Uterus (tissue), 4 donors: ENCODE measurements around the gene NEK10. TPM values are rescaled to one million over a fixed set of nuclear protein-coding genes. Genes with fewer than 3 reads are reported as not detected.
"Not testable (repeated sequence)": the region's sequence is repeated elsewhere in the genome, so short reads cannot be mapped to it uniquely, and the experiment has no call there.

Source experiments
- DNase-seq, 2 donors: peaks; one replicate each; pipeline ENCODE4 v3.0.0-alpha.2; 2019 to 2020
- H3K27ac ChIP-seq, 2 donors: fragments of 200-600 bp; sonication (generic); 1 replicate in 1 of 2; 2 replicates in 1 of 2; pipeline ENCODE4 v1.5.1; 2016 to 2018
- H3K27me3 ChIP-seq, 2 donors: fragments of 200-600 bp; sonication (generic); one replicate each; pipeline ENCODE4 v1.5.1; 2018 to 2019; ENCODE audit warnings: control low read depth in 1 of 2
- H3K36me3 ChIP-seq, 2 donors: fragments of 200-600 bp; sonication (generic); one replicate each; pipeline ENCODE4 v1.5.1; 2019; ENCODE audit warnings: control low read depth in 1 of 2
- H3K4me1 ChIP-seq, 2 donors: fragments of 200-600 bp; sonication (generic); one replicate each; pipeline ENCODE4 v1.5.1; 2018 to 2019; ENCODE audit warnings: control low read depth in 1 of 2
- H3K4me3 ChIP-seq, 2 donors: fragments of 200-600 bp; sonication (generic); 1 replicate in 1 of 2; 2 replicates in 1 of 2; pipeline ENCODE4 v1.5.1; 2018 to 2019; ENCODE audit warnings: mild to moderate bottlenecking in 1 of 2
- H3K9me3 ChIP-seq, 2 donors: fragments of 200-600 bp; sonication (generic); one replicate each; pipeline ENCODE4 v1.5.1; 2019; ENCODE audit warnings: control low read depth in 1 of 2
- POLR2A ChIP-seq, 2 donors: fragments of 450-650 bp; IDR thresholded peaks; one replicate each; pipeline ENCODE4 v1.6.1; 2016; ENCODE audit warnings: antibody characterized with exemption in 2 of 2, mild to moderate bottlenecking in 1 of 2, moderate library complexity in 1 of 2
- intact Hi-C: fragments of 100-400 bp; cut with DNase I; formaldehyde crosslinking; loops from one replicate; pipeline ENCODE4 v1.15.1; 2023; ENCODE audit warnings: low total_unique reads
- total RNA-seq, 4 donors: library from RNA; depleted of rRNA in 3 of 4; stranded (reverse); fragments of >200 nt in 3 of 4; gene quantifications; one replicate each; pipeline versions ENCODE4 v1.1.0 to v1.2.4, GENCODE V29; 2014 to 2023
- TF ChIP-seq, protein P1 (sequence below), 4 experiments: fragments of 200-600 bp in 2 of 4; fragments of 450-650 bp in 2 of 4; sonication (generic) in 2 of 4; IDR thresholded peaks; one replicate each; pipeline ENCODE4 v1.5.1; 2016 to 2019; ENCODE audit warnings: antibody characterized with exemption in 4 of 4, mild to moderate bottlenecking in 2 of 4, moderate library complexity in 1 of 4
- donor health status: DM: yes; HTN: yes; CAD: no.

NEK10 gene
- total RNA-seq, 4 donors from 2014 or later, result under 0.01 to 8.3 (median 0.83) TPM

- intact Hi-C loops, result no loop called here
- no peaks in the 10 kb centered on the region for H3K36me3 ChIP-seq
- H3K4me3 ChIP-seq, result no peak overlapping the region
- H3K4me1 ChIP-seq, result no peaks in the 10 kb centered on the region
- no peaks in the 10 kb centered on the region for H3K9me3 ChIP-seq
- H3K27ac ChIP-seq, result no peak overlapping the region
- TF ChIP-seq, protein P1, sequence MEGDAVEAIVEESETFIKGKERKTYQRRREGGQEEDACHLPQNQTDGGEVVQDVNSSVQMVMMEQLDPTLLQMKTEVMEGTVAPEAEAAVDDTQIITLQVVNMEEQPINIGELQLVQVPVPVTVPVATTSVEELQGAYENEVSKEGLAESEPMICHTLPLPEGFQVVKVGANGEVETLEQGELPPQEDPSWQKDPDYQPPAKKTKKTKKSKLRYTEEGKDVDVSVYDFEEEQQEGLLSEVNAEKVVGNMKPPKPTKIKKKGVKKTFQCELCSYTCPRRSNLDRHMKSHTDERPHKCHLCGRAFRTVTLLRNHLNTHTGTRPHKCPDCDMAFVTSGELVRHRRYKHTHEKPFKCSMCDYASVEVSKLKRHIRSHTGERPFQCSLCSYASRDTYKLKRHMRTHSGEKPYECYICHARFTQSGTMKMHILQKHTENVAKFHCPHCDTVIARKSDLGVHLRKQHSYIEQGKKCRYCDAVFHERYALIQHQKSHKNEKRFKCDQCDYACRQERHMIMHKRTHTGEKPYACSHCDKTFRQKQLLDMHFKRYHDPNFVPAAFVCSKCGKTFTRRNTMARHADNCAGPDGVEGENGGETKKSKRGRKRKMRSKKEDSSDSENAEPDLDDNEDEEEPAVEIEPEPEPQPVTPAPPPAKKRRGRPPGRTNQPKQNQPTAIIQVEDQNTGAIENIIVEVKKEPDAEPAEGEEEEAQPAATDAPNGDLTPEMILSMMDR (IDR thresholded peaks at IDR 0.05), result no peak
- TF ChIP-seq POLR2A (IDR thresholded peaks at IDR 0.05), result no peak
- no peaks in the 10 kb centered on the region for H3K27me3 ChIP-seq
- DNase-seq, result no peak
Observed at GRCh38 chr3:27344192-27344591, 25.0 kb downstream of the NEK10 start.

DNA sequence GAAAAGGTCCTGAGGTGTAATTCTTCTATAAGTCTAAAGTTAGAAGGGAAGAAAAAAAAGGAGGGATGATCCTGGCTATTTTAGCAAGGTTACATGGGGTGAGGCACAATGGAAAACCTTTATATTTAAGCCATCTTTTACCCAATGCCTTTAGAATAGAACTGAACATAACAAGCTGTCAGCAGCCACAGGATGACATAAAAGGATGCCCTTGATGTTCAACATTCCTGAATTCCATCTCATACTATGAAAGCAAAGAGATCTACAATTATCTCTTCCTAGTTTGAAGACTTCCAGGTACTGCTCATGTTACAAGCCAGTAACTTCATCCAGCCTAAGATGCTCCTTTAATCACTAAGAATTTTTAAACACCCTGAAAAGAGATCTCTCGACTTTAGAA is 26.9 kb downstream of the NEK10 start:
- DNase-seq, result no peak
- TF ChIP-seq, protein P1 (IDR thresholded peaks at IDR 0.05), result no peak
- no peak for TF ChIP-seq POLR2A (IDR thresholded peaks at IDR 0.05)
- Histone ChIP-seq H3K4me3 (no peak overlapping the region), H3K9me3 (no peaks in the 10 kb centered on the region), H3K4me1 (no peaks in the 10 kb centered on the region), H3K27me3 (no peaks in the 10 kb centered on the region), H3K27ac (no peak overlapping the region), H3K36me3 (no peaks in the 10 kb centered on the region)
- intact Hi-C loops, result no loop called here

- Histone ChIP-seq H3K36me3 (no peaks in the 10 kb centered on the region), H3K27ac (no peak overlapping the region), H3K9me3 (no peaks in the 10 kb centered on the region), H3K4me3 (no peak overlapping the region), H3K27me3 (no peaks in the 10 kb centered on the region), H3K4me1 (no peaks in the 10 kb centered on the region)
- no peak for TF ChIP-seq POLR2A (IDR thresholded peaks at IDR 0.05)
- TF ChIP-seq, protein P1 (IDR thresholded peaks at IDR 0.05), result no peak
- intact Hi-C loops, result no loop called here
- DNase-seq, result no peak
Observed at GRCh38 chr3:27340534-27340933, 28.6 kb downstream of the NEK10 start.

DNA sequence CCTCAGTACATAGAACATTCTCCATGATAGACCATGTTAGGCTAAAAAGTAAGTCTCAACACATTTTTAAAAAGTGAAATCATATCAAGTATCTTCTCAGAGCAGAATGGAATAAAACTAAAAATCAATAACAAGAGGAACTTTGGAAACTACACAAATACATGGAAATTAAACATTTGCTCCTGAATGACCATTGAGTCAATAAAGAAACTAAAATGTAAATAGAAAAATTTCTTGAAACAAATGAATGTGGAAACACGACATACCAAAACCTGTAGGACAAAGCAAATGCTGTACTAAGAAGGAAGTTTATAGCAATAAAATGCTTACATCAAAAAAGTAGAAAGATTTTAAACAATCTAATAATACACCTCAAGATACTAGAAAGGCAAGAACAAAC is 33.6 kb downstream of the NEK10 start:
- Histone ChIP-seq H3K4me1 (no peaks in the 10 kb centered on the region), H3K27ac (no peak overlapping the region), H3K9me3 (no peaks in the 10 kb centered on the region), H3K4me3 (no peak overlapping the region), H3K27me3 (no peaks in the 10 kb centered on the region), H3K36me3 (no peaks in the 10 kb centered on the region)
- TF ChIP-seq, protein P1 (IDR thresholded peaks at IDR 0.05), result no peak
- TF ChIP-seq POLR2A (IDR thresholded peaks at IDR 0.05), result no peak
- intact Hi-C loops, result no loop called here
- no peak for DNase-seq

- Histone ChIP-seq H3K27ac (no peak overlapping the region), H3K36me3 (no peaks in the 10 kb centered on the region), H3K4me3 (no peak overlapping the region), H3K27me3 (no peaks in the 10 kb centered on the region), H3K4me1 (no peaks in the 10 kb centered on the region), H3K9me3 (no peaks in the 10 kb centered on the region)
- no peak for TF ChIP-seq POLR2A (IDR thresholded peaks at IDR 0.05)
- TF ChIP-seq, protein P1 (IDR thresholded peaks at IDR 0.05), result no peak
- no peak for DNase-seq
- intact Hi-C loops, result no loop called here
Observed at GRCh38 chr3:27333843-27334242, 35.3 kb downstream of the NEK10 start.

DNA sequence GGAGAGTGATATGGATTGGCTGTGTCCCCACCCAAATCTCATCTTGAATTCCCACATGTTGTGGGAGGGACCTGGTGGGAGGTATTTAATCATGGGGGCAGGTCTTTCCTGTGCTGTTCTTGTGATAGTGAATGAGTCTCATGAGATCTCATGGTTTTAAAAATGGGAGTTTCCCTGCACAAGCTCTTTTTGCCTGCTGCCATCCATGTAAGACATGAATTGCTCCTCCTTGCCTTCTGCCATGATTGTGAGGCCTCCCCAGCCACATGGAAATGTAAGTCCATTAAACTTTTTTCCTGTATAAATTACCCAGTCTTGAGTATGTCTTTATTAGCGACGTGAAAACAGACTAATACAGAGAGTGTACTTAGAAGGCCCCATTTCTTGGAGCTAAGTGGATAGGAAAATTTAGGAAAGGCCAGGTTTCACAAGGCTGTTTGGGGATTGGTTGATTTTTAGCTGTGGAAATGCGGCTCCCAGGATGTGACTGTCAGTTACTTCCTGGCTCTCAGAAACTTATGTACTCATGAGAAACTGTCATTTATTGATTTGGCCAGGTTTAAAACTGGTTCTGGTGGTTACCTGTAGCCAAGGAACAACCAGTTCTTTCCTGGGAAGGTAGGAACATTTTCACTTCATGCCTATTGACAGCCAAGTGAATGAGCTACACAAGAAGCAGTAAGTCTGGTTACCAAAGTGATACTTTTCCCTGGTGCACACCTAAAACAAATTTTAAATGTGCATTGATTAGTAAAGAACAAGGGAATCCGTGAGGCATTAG is 40.0 kb downstream of the NEK10 start:
- H3K27ac ChIP-seq, DNase-seq, H3K9me3 ChIP-seq, H3K4me1 ChIP-seq, H3K27me3 ChIP-seq, H3K4me3 ChIP-seq, H3K36me3 ChIP-seq, intact Hi-C loops: not testable (repeated sequence)
